Measurements from ENCODE around the gene SORL1-AS1.

Gene SORL1-AS1

GRCh38 chr11:121460941-121461514, 8.3 kb upstream of the SORL1-AS1 start:
- peaks cover 14% of the 10 kb centered on the region for H3K4me1 ChIP-seq
- intact Hi-C loops (cut with DNase I): no loop called here
- ATAC-seq: no peak
- H3K27ac ChIP-seq: peak overlapping the region in 1 of 4 donors; percentile 2
- WGBS, 2 donors: 61 to 75% methylated on average over 4 of the region's 4 CpGs
- TF ChIP-seq CTCF (IDR thresholded peaks at IDR 0.05): no peak
- no peak for TF ChIP-seq POLR2A (IDR thresholded peaks at IDR 0.05)
- H3K9me3 ChIP-seq: no peaks in the 10 kb centered on the region
- H3K4me3 ChIP-seq: no peak overlapping the region
- no peaks in the 10 kb centered on the region for H3K27me3 ChIP-seq
- no peak for DNase-seq
- H3K36me3 ChIP-seq (replicated peaks in 1 of 2; ENCODE audit: insufficient read depth in 1 of 2, low read depth in 2 of 2): no peaks in the 10 kb centered on the region

DNA sequence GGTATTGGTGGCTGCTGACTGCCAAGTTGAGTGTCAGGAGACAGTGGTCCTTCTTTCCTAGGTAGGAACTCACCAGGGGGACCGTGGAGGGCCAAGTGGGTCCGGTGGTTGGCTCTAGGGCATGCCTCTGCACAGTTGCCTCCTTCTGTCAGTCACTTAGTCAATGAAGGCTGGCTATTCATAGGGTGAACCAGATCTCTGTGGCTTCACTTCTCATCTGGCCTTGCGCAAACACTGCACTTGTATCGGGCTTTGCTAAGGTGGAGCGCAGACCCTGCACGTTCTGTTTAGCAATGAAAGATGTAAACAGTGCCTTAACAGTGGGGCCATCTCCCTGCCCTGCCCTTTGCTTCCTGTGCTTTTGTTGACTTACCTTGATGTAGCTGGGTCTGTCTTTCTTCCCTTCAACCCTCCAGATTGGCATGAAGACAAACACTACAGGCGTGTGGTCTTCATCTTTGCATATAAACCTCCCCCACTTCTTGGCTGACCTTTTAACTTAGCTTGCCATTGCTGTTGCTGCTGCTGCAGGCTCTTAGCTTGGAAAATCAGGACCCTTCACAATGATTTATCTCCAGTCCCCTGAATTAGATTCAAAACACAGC, 6.7 kb upstream of the SORL1-AS1 start:
- no peak overlapping the region for H3K27ac ChIP-seq
- 58 to 64% methylated on average over 6 to 7 of the region's 7 CpGs for WGBS, 2 donors

DNA sequence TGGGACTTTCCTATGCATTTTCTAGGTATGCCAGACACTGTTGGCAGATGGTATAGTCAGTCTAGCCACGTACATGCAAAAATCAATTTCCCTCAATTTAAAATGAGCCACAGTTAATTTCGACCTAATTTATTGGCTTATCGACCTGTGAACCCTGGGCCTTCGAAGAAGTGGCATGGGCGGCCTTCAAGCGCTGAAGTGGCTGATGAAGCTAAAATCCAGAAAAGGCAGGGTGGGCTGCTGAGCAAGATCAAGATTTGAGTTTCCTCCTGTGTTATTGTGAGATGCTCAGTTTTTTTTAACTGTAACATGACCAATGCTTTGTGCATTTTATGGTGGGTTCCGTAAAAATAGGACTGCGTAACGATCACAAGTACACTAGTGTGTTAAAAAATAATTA, 5.8 kb upstream of the SORL1-AS1 start:
- H3K27ac ChIP-seq: no peak overlapping the region
- no peak overlapping the region for H3K4me3 ChIP-seq
- 79 to 87% methylated on average over 9 of the region's 9 CpGs for WGBS, 2 donors
- no peaks in the 10 kb centered on the region for H3K4me1 ChIP-seq
- H3K27me3 ChIP-seq: no peaks in the 10 kb centered on the region
- DNase-seq: no peak
- no peaks in the 10 kb centered on the region for H3K9me3 ChIP-seq
- TF ChIP-seq POLR2A (IDR thresholded peaks at IDR 0.05): no peak
- no peak for TF ChIP-seq CTCF (IDR thresholded peaks at IDR 0.05)
- ATAC-seq: no peak
- no peaks in the 10 kb centered on the region for H3K36me3 ChIP-seq (replicated peaks in 1 of 2; ENCODE audit: insufficient read depth in 1 of 2, low read depth in 2 of 2)
- intact Hi-C loops (cut with DNase I): no loop called here

More for the DNA sequence above, 6.7 kb upstream of the SORL1-AS1 start:
- TF ChIP-seq CTCF (IDR thresholded peaks at IDR 0.05) (no peak), POLR2A (IDR thresholded peaks at IDR 0.05) (no peak)
- ATAC-seq: no peak
- Histone ChIP-seq H3K4me1 (no peaks in the 10 kb centered on the region), H3K27me3 (no peaks in the 10 kb centered on the region), H3K4me3 (no peak overlapping the region), H3K9me3 (no peaks in the 10 kb centered on the region), H3K36me3 (replicated peaks in 1 of 2; ENCODE audit: insufficient read depth in 1 of 2, low read depth in 2 of 2) (no peaks in the 10 kb centered on the region)
- intact Hi-C loops (cut with DNase I): no loop called here
- DNase-seq: no peak

DNA sequence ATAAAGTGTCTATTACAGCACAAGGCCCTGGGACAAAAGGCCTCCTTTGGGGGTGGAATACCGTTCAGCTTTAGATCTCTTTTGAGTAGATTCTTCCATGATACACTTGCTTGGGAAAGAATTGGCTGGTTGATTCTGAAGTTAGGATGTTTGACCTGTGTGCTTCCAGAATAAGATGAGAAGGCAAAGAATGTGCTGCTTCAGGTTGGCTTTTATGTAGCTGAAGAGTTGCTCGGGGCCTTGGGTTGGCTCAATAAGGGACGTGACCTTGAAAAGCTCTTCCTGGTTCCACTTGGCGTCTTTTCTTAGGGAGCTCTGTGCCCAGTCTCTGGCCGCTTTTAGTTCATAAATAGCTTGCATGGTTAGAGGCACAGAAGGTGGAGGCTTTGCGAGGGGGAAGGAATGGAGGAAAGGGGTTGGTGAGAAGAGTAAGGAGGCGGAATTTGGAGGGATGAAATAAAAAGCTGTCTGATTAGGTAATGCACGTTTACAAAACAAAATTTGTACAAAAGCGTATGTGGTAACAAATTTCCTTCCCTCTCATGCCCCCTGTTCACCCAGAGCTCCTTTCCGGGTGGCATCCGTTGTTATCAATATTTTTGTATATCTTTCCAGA, 4.2 kb upstream of the SORL1-AS1 start:
- ATAC-seq: no peak
- Histone ChIP-seq H3K27me3 (no peaks in the 10 kb centered on the region), H3K4me1 (peaks cover 5% of the 10 kb centered on the region), H3K27ac (peak overlapping the region in 1 of 4 donors; percentile 6), H3K9me3 (no peaks in the 10 kb centered on the region), H3K36me3 (replicated peaks in 1 of 2; ENCODE audit: insufficient read depth in 1 of 2, low read depth in 2 of 2) (no peaks in the 10 kb centered on the region), H3K4me3 (no peak overlapping the region)
- 60 to 62% methylated on average over 11 of the region's 11 CpGs for WGBS, 2 donors
- intact Hi-C loops (cut with DNase I): no loop called here
- no peak for DNase-seq
- TF ChIP-seq POLR2A (IDR thresholded peaks at IDR 0.05): no peak
- TF ChIP-seq CTCF (IDR thresholded peaks at IDR 0.05): no peak
